WTC11 (cell line): Measurements from ENCODE around the gene NELFCD. TPM values are rescaled to one million over a fixed set of nuclear protein-coding genes. Genes with fewer than 3 reads are reported as not detected.
A peak's percentile ranks its signal among the peaks of the same experiment; 100 is the strongest.

ENCODE experiments used
- AFF4 ChIP-seq: sonication (generic); formaldehyde crosslinking; IDR thresholded peaks from 2 replicates; pipeline ENCODE4 v1.8.1; 2023; ENCODE audit warnings: mild to moderate bottlenecking, missing genetic modification reagents, borderline replicate concordance
- ARID4B ChIP-seq: sonication (generic); formaldehyde crosslinking; IDR thresholded peaks from 2 replicates; pipeline ENCODE4 v1.8.0; 2023; ENCODE audit warnings: missing genetic modification reagents, mild to moderate bottlenecking, borderline replicate concordance
- ATF1 ChIP-seq: sonication (generic); formaldehyde crosslinking; IDR thresholded peaks from 2 replicates; pipeline ENCODE4 v1.8.1; 2023; ENCODE audit warnings: mild to moderate bottlenecking, moderate library complexity, missing genetic modification reagents
- ATF6 ChIP-seq: sonication (generic); formaldehyde crosslinking; IDR thresholded peaks from 2 replicates; pipeline ENCODE4 v1.8.1; 2023; ENCODE audit warnings: mild to moderate bottlenecking, missing genetic modification reagents
- EMX1 ChIP-seq: fragments of 250-450 bp; sonication (Bioruptor Pico); IDR thresholded peaks from 2 replicates; pipeline ENCODE4 v1.8.0; 2021; ENCODE audit warnings: mild to moderate bottlenecking
- ERG ChIP-seq: fragments of 250-450 bp; sonication (Bioruptor Pico); IDR thresholded peaks from 2 replicates; pipeline ENCODE4 v1.8.0; 2021; ENCODE audit warnings: mild to moderate bottlenecking
- GABPB1 ChIP-seq: sonication (generic); formaldehyde crosslinking; IDR thresholded peaks from 2 replicates; pipeline ENCODE4 v1.8.1; 2023; ENCODE audit warnings: mild to moderate bottlenecking, missing genetic modification reagents
- IRF2 ChIP-seq: sonication (generic); formaldehyde crosslinking; IDR thresholded peaks from 2 replicates; pipeline ENCODE4 v1.8.0; 2022; ENCODE audit warnings: low read depth, missing genetic modification reagents, borderline replicate concordance
- JAZF1 ChIP-seq: fragments of 250-450 bp; sonication (Bioruptor Pico); IDR thresholded peaks from 2 replicates; pipeline ENCODE4 v1.9.0; 2021; ENCODE audit warnings: moderate library complexity, mild to moderate bottlenecking, inconsistent platforms
- JUN ChIP-seq: sonication (generic); formaldehyde crosslinking; IDR thresholded peaks from 2 replicates; pipeline ENCODE4 v1.8.0; 2023; ENCODE audit warnings: mild to moderate bottlenecking, missing genetic modification reagents
- MYBL2 ChIP-seq: sonication (generic); formaldehyde crosslinking; IDR thresholded peaks from 2 replicates; pipeline ENCODE4 v1.8.1; 2023; ENCODE audit warnings: mild to moderate bottlenecking, moderate library complexity, missing genetic modification reagents
- OVOL2 ChIP-seq: fragments of 250-450 bp; sonication (Bioruptor Pico); IDR thresholded peaks from 2 replicates; pipeline ENCODE4 v1.9.0; 2021; ENCODE audit warnings: mild to moderate bottlenecking, borderline replicate concordance
- PREB ChIP-seq: sonication (generic); formaldehyde crosslinking; IDR thresholded peaks from 2 replicates; pipeline ENCODE4 v1.8.1; 2022; ENCODE audit warnings: mild to moderate bottlenecking, missing genetic modification reagents, moderate library complexity, borderline replicate concordance
- SOX15 ChIP-seq: fragments of 250-450 bp; sonication (Bioruptor Pico); IDR thresholded peaks from 2 replicates; pipeline ENCODE4 v1.9.0; 2021; ENCODE audit warnings: mild to moderate bottlenecking
- ZBTB21 ChIP-seq: sonication (generic); formaldehyde crosslinking; IDR thresholded peaks from 2 replicates; pipeline ENCODE4 v1.8.1; 2023; ENCODE audit warnings: mild to moderate bottlenecking, missing genetic modification reagents, borderline replicate concordance
- ZNF219 ChIP-seq: sonication (generic); formaldehyde crosslinking; IDR thresholded peaks from 2 replicates; pipeline ENCODE4 v1.8.0; 2023; ENCODE audit warnings: missing genetic modification reagents, mild to moderate bottlenecking, borderline replicate concordance
- ZNF396 ChIP-seq: fragments of 250-450 bp; sonication (Bioruptor Pico); IDR thresholded peaks from 2 replicates; pipeline ENCODE4 v1.8.0; 2021; ENCODE audit warnings: mild to moderate bottlenecking, moderate library complexity, borderline replicate concordance
- ZNF512 ChIP-seq: sonication (generic); formaldehyde crosslinking; IDR thresholded peaks from 2 replicates; pipeline ENCODE4 v1.8.1; 2022; ENCODE audit warnings: missing genetic modification reagents, borderline replicate concordance
- ZNF532 ChIP-seq: fragments of 250-450 bp; sonication (Bioruptor Pico); IDR thresholded peaks from 2 replicates; pipeline ENCODE4 v1.9.0; 2021; ENCODE audit warnings: mild to moderate bottlenecking, borderline replicate concordance
- total RNA-seq: library from RNA; stranded (reverse); gene quantifications from 3 replicates; pipeline ENCODE4 v1.2.3, GENCODE V29; 2021

The NELFCD gene
- total RNA-seq, 1 experiment from 2014 or later, result 66.9 TPM

- no peak for TF ChIP-seq IRF2 (CRISPR knock-in tag)
- peak; percentile 78 for TF ChIP-seq GABPB1 (CRISPR knock-in tag)
- no peak; the same call in 1 of the 2 replicates for TF ChIP-seq ARID4B (CRISPR knock-in tag)
- TF ChIP-seq OVOL2 (CRISPR knock-in tag), result no peak; the same call in 1 of the 2 replicates
- TF ChIP-seq JAZF1 (CRISPR knock-in tag), result no peak
- TF ChIP-seq ZNF532 (CRISPR knock-in tag), result no peak
- no peak for TF ChIP-seq ZNF396
- no peak for TF ChIP-seq ZNF512 (CRISPR knock-in tag)
- peak; percentile 39; the same call in 1 of the 2 replicates for TF ChIP-seq AFF4
- peak; percentile 61; the same call in 1 of the 2 replicates for TF ChIP-seq MYBL2
- TF ChIP-seq EMX1 (CRISPR knock-in tag), result peak; percentile 62; the same call in 1 of the 2 replicates
- no peak for TF ChIP-seq ERG
- TF ChIP-seq ZNF219 (CRISPR knock-in tag), result no peak
- peak; percentile 33; the same call in 1 of the 2 replicates for TF ChIP-seq ATF1
- TF ChIP-seq PREB (CRISPR knock-in tag), result peak; percentile 17; the same call in 1 of the 2 replicates
- peak; percentile 10; the same call in 1 of the 2 replicates for TF ChIP-seq ATF6 (CRISPR knock-in tag)
- TF ChIP-seq SOX15 (CRISPR knock-in tag), result no peak
- TF ChIP-seq JUN, result no peak; the same call in 1 of the 2 replicates
- no peak for TF ChIP-seq ZBTB21 (CRISPR knock-in tag)
These were observed 51.1 kb downstream of the NELFCD start, which contains the start of gene ATP5F1E (continued) for GRCh38 chr20:59032023-59032712.
